Pancreas (tissue), 10 donors: Measurements from ENCODE around the gene SFT2D2. TPM values are rescaled to one million over a fixed set of nuclear protein-coding genes. Genes with fewer than 3 reads are reported as not detected.
A peak's percentile ranks its signal among the peaks of the same experiment; 100 is the strongest.

Experiments
- ATAC-seq, 4 donors: fragments of 200-7000 bp; cut with Tn5 transposase; one replicate each; pipeline versions ENCODE4 v1.8.0 to v1.9.1; 2020; ENCODE audit warnings: mild to moderate bottlenecking in 4 of 4, moderate library complexity in 4 of 4
- DNase-seq, 6 donors: peaks; one replicate each; pipeline ENCODE4 v3.0.0-alpha.2; 2020
- FAIRE-seq: peaks from 2 replicates; lab custom pipeline; 2012; peaks lifted over from hg19 to GRCh38; lab: Jason Lieb, UNC
- H3K27ac ChIP-seq, 4 donors: fragments of 200-600 bp; sonication (generic); 1 replicate in 3 of 4; 2 replicates in 1 of 4; pipeline versions ENCODE4 v1.5.0 to v1.8.0; 2020
- H3K27me3 ChIP-seq, 4 donors: fragments of 200-600 bp; one replicate each; pipeline ENCODE4 v1.8.0; 2021
- H3K36me3 ChIP-seq, 3 donors: fragments of 200-600 bp; sonication (generic) in 1 of 3; one replicate each; pipeline versions ENCODE4 v1.5.0 to v1.8.0; 2020 to 2021
- H3K4me1 ChIP-seq, 3 donors: fragments of 200-600 bp; one replicate each; pipeline ENCODE4 v1.8.0; 2021
- H3K4me3 ChIP-seq, 4 donors: fragments of 200-600 bp; sonication (generic) in 2 of 4; one replicate each; pipeline versions ENCODE4 v1.5.0 to v1.8.0; 2020 to 2021
- H3K9me3 ChIP-seq, 4 donors: fragments of 200-600 bp; one replicate each; pipeline ENCODE4 v1.8.0; 2021
- CTCF ChIP-seq, 4 donors: fragments of 200-600 bp; sonication (generic) in 3 of 4; IDR thresholded peaks; one replicate each; pipeline versions ENCODE4 v1.5.0 to v1.8.0; 2021; ENCODE audit warnings: antibody characterized with exemption in 4 of 4
- WGBS, 2 donors: extraction: QIAGEN DNeasy Blood & Tissue Kit; methylation state at CpG; one replicate each; pipeline ENCODE4 v1.1.7; 2013; 5-methylcytosine and 5-hydroxymethylcytosine counted together
- intact Hi-C, 3 donors: fragments of 100-400 bp; cut with DNase I; formaldehyde crosslinking; loops; one replicate each; pipeline versions ENCODE4 v1.11.1 to v1.14.2; 2022
- polyA plus RNA-seq, 2 donors: library from polyadenylated mRNA; stranded (reverse); fragments of 200-250 nt; gene quantifications; one replicate each; pipeline ENCODE4 v1.2.3, GENCODE V29; 2013
- total RNA-seq, 6 donors: library from RNA; stranded (reverse); fragmentation: NEBNext Ultra II Directional in 4 of 6; extraction: Animal tissue kit (Norgen Biotek cat#: 25700) in 4 of 6; gene quantifications; one replicate each; pipeline versions ENCODE4 v1.2.1 to v1.2.4, GENCODE V29; 2021 to 2023
- donor health status: healthy with polysubstance abuse.
- donor health status: DM: no; HTN: no; CAD: no; lungs with moderate emphysema.
- donor health status: DM: no; HTN: no; CAD: no.
- donor health status: control.
- donor health status: control.
- donor health status: Bipolar disorder and iron deficiency.
- donor health status: DM: yes; HTN: yes; CAD: no.
- donor health status: DM: no; HTN: no; CAD: no.
- donor health status: DM: no; HTN: no; CAD: no.
- donor health status: DM: yes; HTN: yes; CAD: no.

The SFT2D2 gene
- total and polyA plus RNA-seq, 8 donors, result 2.4 to 37.3 (median 17.9) TPM

- intact Hi-C loops, result no loop called here
- no peak for TF ChIP-seq CTCF (IDR thresholded peaks at IDR 0.05)
- peaks cover 0 to 25% (median 18%) of the 10 kb centered on the region in 3 donors for H3K4me1 ChIP-seq
- DNase-seq, result no peak
- no peak overlapping the region for H3K27ac ChIP-seq
- no peaks in the 10 kb centered on the region for H3K9me3 ChIP-seq
- no peak for FAIRE-seq
- ATAC-seq, result no peak
- no peak overlapping the region for H3K4me3 ChIP-seq
- H3K27me3 ChIP-seq, result no peaks in the 10 kb centered on the region
- WGBS, 2 donors, result 96 to 100% methylated on average over 4 of the region's 4 CpGs
- peaks cover 0 to 23% (median 14%) of the 10 kb centered on the region in 3 donors for H3K36me3 ChIP-seq
Measured at GRCh38 chr1:168229893-168230292, 4.1 kb downstream of the SFT2D2 start.

GRCh38 chr1:168230709-168231108 is 4.9 kb downstream of the SFT2D2 start:
- TF ChIP-seq CTCF (IDR thresholded peaks at IDR 0.05), result no peak
- no peak for ATAC-seq
- 92 to 97% methylated on average over 3 of the region's 3 CpGs for WGBS, 2 donors
- peaks cover 0 to 23% (median 14%) of the 10 kb centered on the region in 3 donors for H3K36me3 ChIP-seq
- H3K27ac ChIP-seq, result no peak overlapping the region
- intact Hi-C loops, result no loop called here
- no peak overlapping the region for H3K4me3 ChIP-seq
- no peak for FAIRE-seq
- H3K4me1 ChIP-seq, result peaks cover 3 to 26% (median 24%) of the 10 kb centered on the region in 3 donors
- no peaks in the 10 kb centered on the region for H3K27me3 ChIP-seq
- no peak for DNase-seq
- H3K9me3 ChIP-seq, result no peaks in the 10 kb centered on the region

GRCh38 chr1:168234846-168235547 is 9.2 kb downstream of the SFT2D2 start:
- H3K27ac ChIP-seq, result peak overlapping the region in 1 of 4 donors; percentile 34
- FAIRE-seq (no peak), DNase-seq (peak in 2 of 6 donors; percentile 7 to 37), ATAC-seq (peak; percentile 85 to 93 (median 88))
- H3K4me3 ChIP-seq, result no peak overlapping the region
- no peaks in the 10 kb centered on the region for H3K27me3 ChIP-seq
- peaks cover 0 to 37% (median 14%) of the 10 kb centered on the region in 3 donors for H3K36me3 ChIP-seq
- peak; percentile 22 to 46 (median 36) for TF ChIP-seq CTCF (IDR thresholded peaks at IDR 0.05)
- 87 to 90% methylated on average over 8 of the region's 8 CpGs for WGBS, 2 donors
- no peaks in the 10 kb centered on the region for H3K9me3 ChIP-seq
- intact Hi-C loops, result no loop called here
- H3K4me1 ChIP-seq, result peaks cover 6 to 9% (median 7%) of the 10 kb centered on the region in 3 donors

DNA sequence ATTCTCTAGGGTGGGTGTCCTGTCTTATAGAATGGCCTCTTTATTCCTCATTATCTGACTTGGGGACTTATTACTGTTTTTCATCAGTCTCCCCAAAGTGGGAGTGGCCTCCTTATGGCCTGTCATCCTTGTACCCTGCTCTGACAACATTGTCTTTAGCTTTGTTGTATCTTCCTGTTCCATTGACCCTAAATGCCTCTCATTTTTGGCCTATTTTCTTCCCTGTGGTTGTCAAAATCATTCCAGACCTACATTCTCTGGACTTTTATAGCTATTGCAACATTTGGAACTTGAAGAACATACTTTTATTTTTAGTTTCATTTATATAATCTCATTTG is 9.7 kb downstream of the SFT2D2 start:
- no peak for TF ChIP-seq CTCF (IDR thresholded peaks at IDR 0.05)
- intact Hi-C loops, result no loop called here
- peaks cover 6 to 9% (median 7%) of the 10 kb centered on the region in 3 donors for H3K4me1 ChIP-seq
- no peaks in the 10 kb centered on the region for H3K9me3 ChIP-seq
- H3K27ac ChIP-seq, result peak overlapping the region in 1 of 4 donors; percentile 34
- FAIRE-seq (no peak), ATAC-seq (peak in 2 of 4 donors; percentile 13 to 25), DNase-seq (no peak)
- H3K4me3 ChIP-seq, result no peak overlapping the region
- H3K36me3 ChIP-seq, result peaks cover 0 to 37% (median 14%) of the 10 kb centered on the region in 3 donors
- no peaks in the 10 kb centered on the region for H3K27me3 ChIP-seq

DNA sequence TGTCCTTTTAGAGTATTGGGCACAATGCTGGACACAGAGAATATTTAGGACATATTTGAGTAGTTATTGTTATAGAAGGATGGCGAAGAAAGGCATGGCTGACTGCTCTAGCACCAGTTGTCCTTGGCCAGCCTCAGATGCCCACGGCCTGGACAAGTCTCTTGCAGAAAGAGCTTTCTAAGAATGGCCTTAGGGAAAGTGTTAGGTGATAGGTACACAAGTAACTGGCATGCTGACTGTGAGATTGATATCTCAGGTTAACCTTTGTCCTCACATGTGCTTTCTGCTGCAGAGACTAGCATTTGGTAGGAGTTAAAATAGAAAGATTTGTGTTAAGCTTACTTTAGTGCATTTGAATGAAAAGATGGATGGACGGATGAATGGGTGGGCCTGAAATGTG is 10.1 kb downstream of the SFT2D2 start:
- FAIRE-seq, result no peak
- no peaks in the 10 kb centered on the region for H3K9me3 ChIP-seq
- intact Hi-C loops, result no loop called here
- H3K27me3 ChIP-seq, result no peaks in the 10 kb centered on the region
- peaks cover 6 to 9% (median 7%) of the 10 kb centered on the region in 3 donors for H3K4me1 ChIP-seq
- DNase-seq, result no peak
- 63 to 70% methylated on average over 3 of the region's 3 CpGs for WGBS, 2 donors
- peak; percentile 13 to 68 (median 46) for ATAC-seq
- H3K4me3 ChIP-seq, result no peak overlapping the region
- no peak for TF ChIP-seq CTCF (IDR thresholded peaks at IDR 0.05)
- peak overlapping the region in 1 of 4 donors; percentile 34 for H3K27ac ChIP-seq
- H3K36me3 ChIP-seq, result peaks cover 0 to 37% (median 14%) of the 10 kb centered on the region in 3 donors
